ENCODE results near the gene KRT80. TPM values are rescaled to one million over a fixed set of nuclear protein-coding genes. Genes with fewer than 3 reads are reported as not detected.

The KRT80 gene
- polyA plus RNA-seq, 2 of the 4 experiments (the other 2 are of a cell fraction) = 38.3 to 63.1 TPM

DNA sequence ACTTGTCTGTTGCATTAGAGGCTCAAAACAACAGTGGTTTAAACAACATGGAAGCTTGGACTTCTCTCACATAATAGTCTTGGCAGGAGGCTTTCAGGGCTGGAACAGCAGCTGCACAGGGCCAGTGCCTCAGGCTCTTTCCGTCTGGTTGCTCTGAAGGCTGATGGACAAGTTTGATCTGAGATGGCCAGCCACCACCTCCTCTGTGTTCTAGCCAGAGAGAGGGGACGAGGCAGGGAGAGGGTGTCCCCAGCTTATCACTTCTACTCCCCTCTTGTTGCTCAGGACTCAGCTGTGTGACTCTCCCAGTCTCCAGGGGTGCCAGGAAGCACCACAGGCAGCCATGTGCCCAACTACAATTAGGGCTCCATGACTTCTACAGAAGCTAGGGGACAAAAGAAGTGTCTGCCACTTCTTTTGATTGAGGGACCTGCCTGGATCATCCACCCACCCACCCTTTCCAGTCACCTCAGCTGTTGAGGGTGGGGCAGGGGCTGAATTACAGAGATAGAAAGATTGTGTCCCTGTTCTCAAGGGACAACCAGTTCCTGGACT is 65.7 kb downstream of the KRT80 start (continued):
- TF ChIP-seq MAX (IDR thresholded peaks at IDR 0.05) (no peak), EHMT2 (IDR thresholded peaks at IDR 0.05; ENCODE audit: low read depth) (no peak)

- ATAC-seq (no peak), FAIRE-seq (no peak), DNase-seq (ENCODE audit: low read depth in 1 of 2, low spot score in 1 of 2) (no peak)
- Histone ChIP-seq H3K4me1 (no peaks in the 10 kb centered on the region), H3K4me2 (no peak overlapping the region), H3K27ac (no peak overlapping the region; a peak in 1 of 6 replicates), H3K9me3 (no peaks in the 10 kb centered on the region), H3K4me3 (no peak overlapping the region)
- CTCF ChIA-PET = interaction anchor here (0.6 to 15.8 kb wide), 13 partner anchors 9 to 855 kb away, joined by 3 to 304 read pairs (median 8); partner anchors contain the start of gene SMIM41
- TF ChIP-seq BHLHE40 (IDR thresholded peaks at IDR 0.05; ENCODE audit: low read depth, low read length) (no peak), KDM1A (IDR thresholded peaks at IDR 0.05; ENCODE audit: low read depth) (no peak), RAD21 (conservative IDR thresholded peaks at IDR 0.05 in 1 of 2, IDR thresholded peaks at IDR 0.05 in 1 of 2) (no peak), ESRRA (IDR thresholded peaks at IDR 0.05; ENCODE audit: borderline replicate concordance, low read length) (no peak), EP300 (IDR thresholded peaks at IDR 0.05) (no peak), FOSL2 (IDR thresholded peaks at IDR 0.05) (no peak), FOSL2 (CRISPR knock-in tag; IDR thresholded peaks at IDR 0.05) (no peak), MAX (IDR thresholded peaks at IDR 0.05) (no peak), CEBPB (IDR thresholded peaks at IDR 0.05) (no peak), POLR2A (IDR thresholded peaks at IDR 0.05; ENCODE audit: low read length) (no peak), TFCP2L1 (CRISPR knock-in tag; IDR thresholded peaks at IDR 0.05) (no peak), REST (IDR thresholded peaks at IDR 0.05) (no peak), ATOH8 (CRISPR knock-in tag; IDR thresholded peaks at IDR 0.05; ENCODE audit: low read depth) (no peak), HEYL (CRISPR knock-in tag; IDR thresholded peaks at IDR 0.05) (no peak), PBX3 (IDR thresholded peaks at IDR 0.05) (no peak), TP53 (CRISPR knock-in tag; IDR thresholded peaks at IDR 0.05) (no peak), ZFP36 (IDR thresholded peaks at IDR 0.05; ENCODE audit: borderline replicate concordance, partially characterized antibody) (no peak)
- WGBS (ENCODE audit: missing lambda C conversion rate) = 91% methylated on average over 5 of the region's 6 CpGs
- POLR2A ChIA-PET = no interaction called here
Measured at GRCh38 chr12:52125476-52125900, 66.3 kb downstream of the KRT80 start.
